ENCODE results near the gene RTTN.

Gene RTTN

GRCh38 chr18:70228536-70228935 lies 23.0 kb upstream of the RTTN start:
- Mint-ChIP-seq H3K36me3 (ENCODE audit: low read depth) (no peaks in the 10 kb centered on the region), H3K9me3 (peaks cover 20% of the 10 kb centered on the region), H3K27ac (no peak overlapping the region), H3K27me3 (ENCODE audit: low read depth) (peaks cover 7% of the 10 kb centered on the region), H3K4me3 (no peak overlapping the region), H3K4me1 (ENCODE audit: low read depth) (no peaks in the 10 kb centered on the region)
- DNase-seq (ENCODE audit: low spot score): no peak

DNA sequence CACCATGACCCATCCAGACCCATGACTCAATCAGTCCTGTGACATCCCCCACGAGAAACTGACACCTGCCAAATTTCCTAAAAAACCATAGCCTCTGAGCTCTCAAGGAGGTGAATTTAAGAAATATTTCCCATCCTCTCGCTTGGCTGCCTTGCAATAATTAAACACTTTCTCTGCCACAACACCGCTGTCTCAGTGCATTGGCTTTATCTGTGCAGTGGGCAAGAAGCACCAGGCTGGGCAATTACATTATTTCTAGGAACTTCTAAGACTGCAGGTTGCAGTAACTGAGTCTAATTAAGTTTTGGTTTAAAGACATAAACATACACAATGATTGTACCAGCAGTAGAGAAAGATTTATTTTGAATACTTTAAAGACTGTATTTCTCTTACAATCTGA lies 22.0 kb upstream of the RTTN start:
- H3K27me3 Mint-ChIP-seq (ENCODE audit: low read depth): peaks cover 4% of the 10 kb centered on the region
- no peak overlapping the region for H3K4me3 Mint-ChIP-seq
- H3K4me1 Mint-ChIP-seq (ENCODE audit: low read depth): no peaks in the 10 kb centered on the region
- DNase-seq (ENCODE audit: low spot score): no peak
- no peaks in the 10 kb centered on the region for H3K36me3 Mint-ChIP-seq (ENCODE audit: low read depth)
- no peak overlapping the region for H3K27ac Mint-ChIP-seq
- H3K9me3 Mint-ChIP-seq: peaks cover 20% of the 10 kb centered on the region

DNA sequence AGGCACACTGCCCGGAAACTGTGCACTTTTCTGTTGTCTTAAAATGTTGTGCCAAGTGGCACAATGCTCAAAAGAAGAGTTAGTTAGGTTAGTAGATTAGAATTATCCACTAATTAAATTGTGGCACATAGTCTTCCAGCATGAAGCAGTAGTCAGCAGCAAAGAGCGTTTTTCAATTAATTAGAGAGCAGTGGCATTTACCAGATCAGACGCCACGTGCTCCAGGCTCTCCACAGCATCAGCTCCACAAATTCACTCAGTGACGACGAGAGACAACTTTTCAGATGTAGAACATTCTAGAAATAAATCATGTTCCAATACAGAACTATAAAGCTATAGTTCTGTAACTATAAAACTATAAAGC lies 16.4 kb upstream of the RTTN start:
- H3K4me3 Mint-ChIP-seq: no peak overlapping the region
- H3K27me3 Mint-ChIP-seq (ENCODE audit: low read depth): peaks cover 12% of the 10 kb centered on the region
- peaks cover 4% of the 10 kb centered on the region for H3K9me3 Mint-ChIP-seq
- DNase-seq (ENCODE audit: low spot score): no peak
- no peak overlapping the region for H3K27ac Mint-ChIP-seq
- H3K36me3 Mint-ChIP-seq (ENCODE audit: low read depth): no peaks in the 10 kb centered on the region
- H3K4me1 Mint-ChIP-seq (ENCODE audit: low read depth): no peaks in the 10 kb centered on the region

DNA sequence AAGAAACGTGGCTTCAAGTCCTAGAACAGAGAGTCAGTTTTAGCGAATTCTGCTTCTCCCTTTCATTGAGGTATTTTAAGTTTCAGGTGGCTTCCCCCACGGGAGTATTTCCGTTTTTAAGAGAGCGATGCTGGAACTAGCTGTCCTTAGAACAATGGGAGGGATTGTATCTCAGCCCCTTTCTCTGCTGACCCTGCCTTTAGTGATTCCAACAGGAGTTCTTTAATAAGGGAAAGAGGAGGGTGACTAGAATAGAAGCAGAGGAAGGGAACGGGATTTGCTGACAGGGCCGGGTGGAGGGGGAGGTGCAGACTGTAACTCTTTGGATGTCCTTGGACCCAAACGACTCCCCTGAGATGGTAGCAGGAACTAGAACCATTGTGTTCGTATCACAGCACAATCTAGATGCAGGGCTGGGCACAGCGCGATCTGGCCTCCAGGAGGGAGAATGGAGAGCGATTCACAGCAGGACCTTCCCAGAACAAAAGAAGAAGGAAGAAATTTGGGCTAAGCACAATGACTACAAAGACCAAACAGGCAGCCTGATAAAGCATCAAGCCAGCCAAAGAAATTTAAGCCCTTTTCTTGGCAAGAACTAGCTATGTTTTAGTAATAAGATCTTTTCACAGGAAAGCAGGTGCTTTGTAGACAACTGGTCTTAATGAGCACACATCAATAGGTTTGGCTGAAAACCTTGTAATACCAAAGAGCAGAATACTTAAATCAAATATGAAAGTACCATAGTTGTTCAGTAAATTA lies 15.8 kb upstream of the RTTN start:
- Mint-ChIP-seq H3K4me1 (ENCODE audit: low read depth) (no peaks in the 10 kb centered on the region), H3K9me3 (no peaks in the 10 kb centered on the region), H3K27ac (no peak overlapping the region), H3K36me3 (ENCODE audit: low read depth) (no peaks in the 10 kb centered on the region), H3K4me3 (no peak overlapping the region), H3K27me3 (ENCODE audit: low read depth) (peaks cover 12% of the 10 kb centered on the region)
- DNase-seq (ENCODE audit: low spot score): no peak

GRCh38 chr18:70220628-70221027 lies 15.1 kb upstream of the RTTN start:
- no peaks in the 10 kb centered on the region for H3K36me3 Mint-ChIP-seq (ENCODE audit: low read depth)
- no peak overlapping the region for H3K4me3 Mint-ChIP-seq
- H3K27ac Mint-ChIP-seq: no peak overlapping the region
- DNase-seq (ENCODE audit: low spot score): no peak
- H3K9me3 Mint-ChIP-seq: no peaks in the 10 kb centered on the region
- H3K4me1 Mint-ChIP-seq (ENCODE audit: low read depth): no peaks in the 10 kb centered on the region
- H3K27me3 Mint-ChIP-seq (ENCODE audit: low read depth): peaks cover 12% of the 10 kb centered on the region

- no peaks in the 10 kb centered on the region for H3K36me3 Mint-ChIP-seq (ENCODE audit: low read depth)
- H3K27ac Mint-ChIP-seq: no peak overlapping the region
- H3K4me1 Mint-ChIP-seq (ENCODE audit: low read depth): no peaks in the 10 kb centered on the region
- H3K9me3 Mint-ChIP-seq: no peaks in the 10 kb centered on the region
- H3K27me3 Mint-ChIP-seq (ENCODE audit: low read depth): peaks cover 12% of the 10 kb centered on the region
- DNase-seq (ENCODE audit: low spot score): no peak
- no peak overlapping the region for H3K4me3 Mint-ChIP-seq
Observed at GRCh38 chr18:70219688-70220087, 14.2 kb upstream of the RTTN start.

GRCh38 chr18:70216788-70217187 lies 11.3 kb upstream of the RTTN start:
- no peaks in the 10 kb centered on the region for H3K4me1 Mint-ChIP-seq (ENCODE audit: low read depth)
- no peak overlapping the region for H3K27ac Mint-ChIP-seq
- H3K27me3 Mint-ChIP-seq (ENCODE audit: low read depth): peaks cover 15% of the 10 kb centered on the region
- H3K4me3 Mint-ChIP-seq: no peak overlapping the region
- DNase-seq (ENCODE audit: low spot score): no peak
- no peaks in the 10 kb centered on the region for H3K36me3 Mint-ChIP-seq (ENCODE audit: low read depth)
- H3K9me3 Mint-ChIP-seq: no peaks in the 10 kb centered on the region

- Mint-ChIP-seq H3K4me1 (ENCODE audit: low read depth) (peaks cover 21% of the 10 kb centered on the region), H3K9me3 (no peaks in the 10 kb centered on the region), H3K36me3 (ENCODE audit: low read depth) (peaks cover 6% of the 10 kb centered on the region), H3K27me3 (ENCODE audit: low read depth) (peaks cover 13% of the 10 kb centered on the region), H3K4me3 (no peak overlapping the region), H3K27ac (no peak overlapping the region)
- DNase-seq (ENCODE audit: low spot score): no peak
Observed at GRCh38 chr18:70207181-70207580, 1.7 kb upstream of the RTTN start.

DNA sequence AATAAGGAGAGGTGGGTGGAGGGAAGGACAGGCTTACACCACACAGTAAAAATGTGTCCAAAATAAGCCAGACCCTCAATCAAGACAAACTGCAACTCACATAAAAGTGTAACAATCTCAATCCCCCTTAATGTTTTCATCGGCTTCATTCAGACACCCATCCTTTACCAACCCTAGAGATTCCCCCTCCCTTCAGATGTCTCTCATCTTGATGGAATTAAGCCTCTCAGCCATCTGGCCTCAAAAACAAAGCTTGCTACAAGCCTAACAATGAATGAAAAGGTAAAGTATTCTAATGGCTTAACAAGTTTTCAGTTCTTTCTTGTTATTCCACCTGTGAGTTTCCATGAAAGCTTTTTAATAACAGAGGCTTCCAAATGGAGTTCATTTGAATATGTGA lies 5.2 kb downstream of the RTTN start:
- H3K27ac Mint-ChIP-seq: no peak overlapping the region
- peaks cover 39% of the 10 kb centered on the region for H3K36me3 Mint-ChIP-seq (ENCODE audit: low read depth)
- no peaks in the 10 kb centered on the region for H3K9me3 Mint-ChIP-seq
- peaks cover 17% of the 10 kb centered on the region for H3K4me1 Mint-ChIP-seq (ENCODE audit: low read depth)
- no peak overlapping the region for H3K4me3 Mint-ChIP-seq
- H3K27me3 Mint-ChIP-seq (ENCODE audit: low read depth): no peaks in the 10 kb centered on the region
- no peak for DNase-seq (ENCODE audit: low spot score)

GRCh38 chr18:70197844-70198243 lies 7.6 kb downstream of the RTTN start:
- no peaks in the 10 kb centered on the region for H3K27me3 Mint-ChIP-seq (ENCODE audit: low read depth)
- peaks cover 15% of the 10 kb centered on the region for H3K4me1 Mint-ChIP-seq (ENCODE audit: low read depth)
- no peak overlapping the region for H3K27ac Mint-ChIP-seq
- no peaks in the 10 kb centered on the region for H3K9me3 Mint-ChIP-seq
- peaks cover 47% of the 10 kb centered on the region for H3K36me3 Mint-ChIP-seq (ENCODE audit: low read depth)
- no peak overlapping the region for H3K4me3 Mint-ChIP-seq
- no peak for DNase-seq (ENCODE audit: low spot score)

DNA sequence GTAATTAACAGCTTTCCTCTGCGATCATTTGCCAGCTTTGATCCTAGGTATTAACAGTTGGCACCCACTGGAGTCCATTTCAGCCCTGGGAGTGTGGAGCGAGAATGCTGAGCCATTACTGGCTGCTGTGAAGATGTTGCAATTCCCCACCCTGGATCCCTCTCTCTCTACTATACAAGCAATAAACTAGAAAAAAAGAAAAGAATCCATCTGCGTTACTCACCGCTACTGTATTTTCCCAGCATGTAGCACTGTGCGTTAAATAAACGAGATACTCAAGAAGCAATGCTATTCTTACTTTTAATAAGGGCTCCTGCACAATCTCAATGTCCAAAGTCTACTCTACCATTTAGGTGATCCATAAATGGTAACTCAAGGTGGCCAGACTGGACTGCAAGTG lies 8.5 kb downstream of the RTTN start:
- no peak for DNase-seq (ENCODE audit: low spot score)
- no peak overlapping the region for H3K27ac Mint-ChIP-seq
- H3K9me3 Mint-ChIP-seq: no peaks in the 10 kb centered on the region
- peaks cover 13% of the 10 kb centered on the region for H3K4me1 Mint-ChIP-seq (ENCODE audit: low read depth)
- H3K36me3 Mint-ChIP-seq (ENCODE audit: low read depth): peaks cover 46% of the 10 kb centered on the region
- no peak overlapping the region for H3K4me3 Mint-ChIP-seq
- no peaks in the 10 kb centered on the region for H3K27me3 Mint-ChIP-seq (ENCODE audit: low read depth)

DNA sequence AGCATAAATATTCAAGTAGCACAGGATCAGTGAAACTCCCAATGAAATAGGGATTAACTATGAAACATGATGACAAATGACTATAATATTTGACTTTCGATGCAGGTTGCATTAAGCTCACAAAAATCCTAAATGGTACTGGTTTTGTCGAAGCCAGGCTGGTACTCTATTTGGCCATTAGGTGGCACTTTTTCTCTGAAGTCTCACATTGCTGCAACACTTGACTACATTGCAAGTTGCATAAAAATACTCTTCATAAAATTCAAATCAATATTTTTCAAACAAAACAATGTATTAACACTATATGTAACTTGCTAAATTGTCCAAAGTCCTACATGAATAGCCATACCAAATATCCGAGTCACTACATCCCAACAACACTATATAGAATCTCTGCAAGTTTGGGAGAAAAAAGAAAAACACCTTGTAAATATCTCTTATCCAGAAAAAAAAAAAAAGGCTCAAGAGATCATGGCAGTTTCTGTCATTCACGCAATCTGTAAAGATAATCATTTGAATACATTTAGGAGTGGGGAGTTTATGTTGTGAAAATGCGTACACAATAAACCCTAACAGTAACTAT lies 9.5 kb downstream of the RTTN start:
- peaks cover 13% of the 10 kb centered on the region for H3K4me1 Mint-ChIP-seq (ENCODE audit: low read depth)
- no peak overlapping the region for H3K27ac Mint-ChIP-seq
- no peaks in the 10 kb centered on the region for H3K9me3 Mint-ChIP-seq
- DNase-seq (ENCODE audit: low spot score): no peak
- H3K36me3 Mint-ChIP-seq (ENCODE audit: low read depth): peaks cover 52% of the 10 kb centered on the region
- H3K4me3 Mint-ChIP-seq: no peak overlapping the region
- no peaks in the 10 kb centered on the region for H3K27me3 Mint-ChIP-seq (ENCODE audit: low read depth)

- H3K4me1 Mint-ChIP-seq (ENCODE audit: low read depth): peaks cover 13% of the 10 kb centered on the region
- DNase-seq (ENCODE audit: low spot score): no peak
- H3K27me3 Mint-ChIP-seq (ENCODE audit: low read depth): no peaks in the 10 kb centered on the region
- peaks cover 54% of the 10 kb centered on the region for H3K36me3 Mint-ChIP-seq (ENCODE audit: low read depth)
- peak overlapping the region; percentile 53 for H3K27ac Mint-ChIP-seq
- H3K4me3 Mint-ChIP-seq: no peak overlapping the region
- H3K9me3 Mint-ChIP-seq: no peaks in the 10 kb centered on the region
Observed at GRCh38 chr18:70195014-70195614, 10.4 kb downstream of the RTTN start.

DNA sequence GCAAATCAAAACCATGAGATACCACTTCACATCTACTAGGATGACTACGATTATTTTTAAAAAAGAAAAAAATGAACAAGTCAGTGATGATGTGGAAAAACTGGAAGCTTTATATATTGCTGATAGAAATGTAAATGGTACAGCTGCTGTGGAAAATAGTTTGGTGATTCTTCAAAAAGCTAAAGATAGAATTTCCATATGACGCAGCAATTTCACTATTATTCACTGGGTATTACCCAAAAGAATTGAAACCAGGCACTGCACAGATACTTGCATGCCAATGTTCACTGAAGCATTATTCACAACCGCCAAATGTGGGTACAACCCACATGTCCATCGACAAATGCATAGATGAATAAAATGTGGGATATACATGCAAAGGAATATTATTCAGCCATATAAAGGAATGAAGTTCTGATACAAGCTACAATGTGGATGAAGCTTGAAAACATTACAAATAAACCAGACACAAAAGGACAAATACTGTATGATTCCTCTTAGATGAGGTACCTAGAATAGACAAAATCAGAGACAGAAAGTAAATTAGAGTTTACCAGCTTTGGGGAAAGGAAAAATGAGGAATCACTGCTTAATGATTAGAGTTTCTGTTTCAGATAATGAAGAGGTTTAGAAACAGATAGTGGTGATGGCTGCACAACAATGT lies 11.1 kb downstream of the RTTN start:
- H3K27ac Mint-ChIP-seq: no peak overlapping the region
- DNase-seq (ENCODE audit: low spot score): peak; percentile 22
- H3K4me1 Mint-ChIP-seq (ENCODE audit: low read depth): peaks cover 13% of the 10 kb centered on the region
- no peak overlapping the region for H3K4me3 Mint-ChIP-seq
- H3K27me3 Mint-ChIP-seq (ENCODE audit: low read depth): no peaks in the 10 kb centered on the region
- H3K36me3 Mint-ChIP-seq (ENCODE audit: low read depth): peaks cover 54% of the 10 kb centered on the region
- H3K9me3 Mint-ChIP-seq: no peaks in the 10 kb centered on the region

Measured in T-helper 2 cell treated with Interferon-gamma antibody and Interleukin-4, amounts not matched to agents 5 μg/mL and 100 μg/mL, for 36 hours (primary cell).